OCI-LY3 (cell line): Measurements from ENCODE around the gene ARHGAP21.

ENCODE experiments used
- H2AFZ ChIP-seq: fragments of 200-600, 300-600 bp; shearing (Covaris generic); 2 replicates; pipeline ENCODE4 v1.6.0; 2014; ENCODE audit warnings: antibody characterized with exemption, low read depth, low read length
- H3K27ac ChIP-seq: fragments of 200-600, 300-600 bp; sonication (generic); 2 replicates; pipeline ENCODE4 v1.5.1; 2014; ENCODE audit warnings: mild to moderate bottlenecking, low read length, moderate library complexity, mixed read lengths
- H3K27me3 ChIP-seq: fragments of 200-600, 300-600 bp; sonication (generic); 2 replicates; pipeline ENCODE4 v1.6.1; 2014; ENCODE audit warnings: low read depth, low read length, mixed read lengths
- H3K36me3 ChIP-seq: fragments of 200-600, 300-600 bp; sonication (generic); replicated peaks from 2 replicates; pipeline ENCODE3; 2014; ENCODE audit warnings: low read depth, low read length, mixed read lengths
- H3K4me1 ChIP-seq: fragments of 300-600, 200-600 bp; sonication (generic); 2 replicates; pipeline ENCODE4 v1.6.1; 2014; ENCODE audit warnings: low read length, mixed read lengths
- H3K4me2 ChIP-seq: fragments of 200-600, 300-600 bp; sonication (generic); 2 replicates; pipeline ENCODE4 v1.6.1; 2014; ENCODE audit warnings: low read length, mixed read lengths
- H3K4me3 ChIP-seq: fragments of 300-600, 200-600 bp; sonication (generic); 2 replicates; pipeline ENCODE4 v1.5.1; 2014; ENCODE audit warnings: antibody characterized with exemption, mild to moderate bottlenecking, low read length, moderate library complexity
- H3K79me2 ChIP-seq: fragments of 300-600, 200-600 bp; shearing (Covaris generic); 2 replicates; pipeline ENCODE4 v1.6.1; 2014; ENCODE audit warnings: mild to moderate bottlenecking, low read length, mixed read lengths
- H3K9ac ChIP-seq: fragments of 300-600, 200-600 bp; shearing (Covaris generic); 2 replicates; pipeline ENCODE4 v1.6.0; 2014; ENCODE audit warnings: mild to moderate bottlenecking, low read length, moderate library complexity
- H3K9me3 ChIP-seq: fragments of 200-600, 300-600 bp; shearing (Covaris generic); 2 replicates; pipeline ENCODE4 v1.6.1; 2014; ENCODE audit warnings: low read length, mixed read lengths; ENCODE audit not compliant: insufficient read depth
- H4K20me1 ChIP-seq: fragments of 200-600, 300-600 bp; sonication (generic); 2 replicates; pipeline ENCODE4 v1.6.1; 2016; ENCODE audit warnings: low read length, mixed read lengths; ENCODE audit not compliant: insufficient read depth
- CTCF ChIP-seq: fragments of 200-600, 300-600 bp; sonication (generic); IDR thresholded peaks from 2 replicates; pipeline ENCODE4 v1.5.1; 2014; ENCODE audit warnings: antibody characterized with exemption, low read length, low read depth
- EZH2phosphoT487 ChIP-seq: fragments of 200-600 bp; shearing (Covaris generic); IDR thresholded peaks from 2 replicates; pipeline ENCODE4 v1.6.1; 2018; ENCODE audit warnings: antibody characterized with exemption, mixed run types, low read depth

ARHGAP21 gene

GRCh38 chr10:24642921-24643678 is 80.6 kb downstream of the ARHGAP21 start:
- peaks cover 3% of the 10 kb centered on the region; the same call in 1 of the 2 replicates for H3K27me3 ChIP-seq
- peak overlapping the region; percentile 54 for H3K4me2 ChIP-seq
- no peak overlapping the region for H2AFZ ChIP-seq
- H3K27ac ChIP-seq, result no peak overlapping the region
- no peaks in the 10 kb centered on the region for H3K79me2 ChIP-seq
- H3K4me1 ChIP-seq, result peaks cover 10% of the 10 kb centered on the region; the same call in 1 of the 2 replicates
- no peaks in the 10 kb centered on the region for H4K20me1 ChIP-seq
- H3K9ac ChIP-seq, result no peak overlapping the region
- peak; percentile 73 for TF ChIP-seq CTCF
- no peak for TF ChIP-seq EZH2phosphoT487
- H3K4me3 ChIP-seq, result peak overlapping the region; percentile 57
- H3K36me3 ChIP-seq, result no peaks in the 10 kb centered on the region
- no peaks in the 10 kb centered on the region for H3K9me3 ChIP-seq

GRCh38 chr10:24639124-24639523 is 84.6 kb downstream of the ARHGAP21 start:
- Histone ChIP-seq H3K9ac (no peak overlapping the region), H4K20me1 (no peaks in the 10 kb centered on the region), H3K4me2 (no peak overlapping the region), H3K4me3 (no peak overlapping the region), H3K36me3 (no peaks in the 10 kb centered on the region), H2AFZ (no peak overlapping the region), H3K4me1 (peaks cover 7% of the 10 kb centered on the region; the same call in 1 of the 2 replicates), H3K79me2 (no peaks in the 10 kb centered on the region), H3K27ac (no peak overlapping the region), H3K9me3 (no peaks in the 10 kb centered on the region), H3K27me3 (peaks cover 2% of the 10 kb centered on the region; the same call in 1 of the 2 replicates)
- TF ChIP-seq EZH2phosphoT487 (no peak), CTCF (no peak)

GRCh38 chr10:24625778-24626177 is 97.9 kb downstream of the ARHGAP21 start:
- no peaks in the 10 kb centered on the region for H4K20me1 ChIP-seq
- no peaks in the 10 kb centered on the region for H3K79me2 ChIP-seq
- no peak overlapping the region for H3K4me2 ChIP-seq
- H3K9ac ChIP-seq, result no peak overlapping the region
- TF ChIP-seq EZH2phosphoT487 (no peak), CTCF (no peak)
- H3K4me3 ChIP-seq, result no peak overlapping the region
- no peak overlapping the region for H3K27ac ChIP-seq
- H3K9me3 ChIP-seq, result no peaks in the 10 kb centered on the region
- no peaks in the 10 kb centered on the region for H3K36me3 ChIP-seq
- no peaks in the 10 kb centered on the region for H3K27me3 ChIP-seq
- peaks cover 7% of the 10 kb centered on the region for H3K4me1 ChIP-seq
- H2AFZ ChIP-seq, result no peak overlapping the region

- TF ChIP-seq CTCF (no peak), EZH2phosphoT487 (no peak)
- H3K4me3 ChIP-seq, result no peak overlapping the region
Measured at GRCh38 chr10:24623383-24623782, 100.3 kb downstream of the ARHGAP21 start.

More at GRCh38 chr10:24623383-24623782, 100.3 kb downstream of the ARHGAP21 start:
- H3K4me1 ChIP-seq, result peaks cover 7% of the 10 kb centered on the region
- H3K4me2 ChIP-seq, result no peak overlapping the region
- H3K9me3 ChIP-seq, result no peaks in the 10 kb centered on the region
- no peak overlapping the region for H2AFZ ChIP-seq
- no peaks in the 10 kb centered on the region for H3K36me3 ChIP-seq
- no peak overlapping the region for H3K27ac ChIP-seq
- no peak overlapping the region for H3K9ac ChIP-seq
- no peaks in the 10 kb centered on the region for H3K27me3 ChIP-seq
- H4K20me1 ChIP-seq, result no peaks in the 10 kb centered on the region
- H3K79me2 ChIP-seq, result no peaks in the 10 kb centered on the region
